Heart left ventricle (tissue), 16 donors: ENCODE results near the gene PIAS2. TPM values are rescaled to one million over a fixed set of nuclear protein-coding genes. Genes with fewer than 3 reads are reported as not detected.

Experiments
- ATAC-seq, 4 donors: fragments of 200-7000 bp; cut with Tn5 transposase; one replicate each; pipeline ENCODE4 v1.9.1; 2020 to 2022; ENCODE audit warnings: moderate library complexity in 4 of 4, mild to moderate bottlenecking in 3 of 4, moderate number of reproducible peaks in 1 of 4
- DNase-seq, 5 donors: peaks; one replicate each; pipeline ENCODE4 v3.0.0-alpha.2; 2020
- H3K27ac ChIP-seq, 12 donors: fragments of 200-600 bp; sonication (generic) in 4 of 12; one replicate each; pipeline versions ENCODE4 v1.5.0 to v1.8.0; 2016 to 2022; ENCODE audit warnings: mild to moderate bottlenecking in 2 of 12
- H3K27me3 ChIP-seq, 9 donors: fragments of 200-600 bp; sonication (generic) in 2 of 9; one replicate each; pipeline versions ENCODE4 v1.5.1 to v1.8.0; 2016 to 2022; ENCODE audit warnings: mild to moderate bottlenecking in 3 of 9
- H3K36me3 ChIP-seq, 9 donors: fragments of 200-600 bp; sonication (generic) in 2 of 9; one replicate each; pipeline versions ENCODE4 v1.5.0 to v1.8.0; 2018 to 2022; ENCODE audit warnings: mild to moderate bottlenecking in 2 of 9
- H3K4me1 ChIP-seq, 12 donors: fragments of 200-600 bp; sonication (generic) in 4 of 12; one replicate each; pipeline versions ENCODE4 v1.5.0 to v1.8.0; 2016 to 2022; ENCODE audit warnings: mild to moderate bottlenecking in 3 of 12
- H3K4me3 ChIP-seq, 12 donors: fragments of 200-600 bp; sonication (generic) in 4 of 12; one replicate each; pipeline versions ENCODE4 v1.5.0 to v1.8.0; 2017 to 2022; ENCODE audit warnings: mild to moderate bottlenecking in 9 of 12, moderate library complexity in 4 of 12
- H3K9me3 ChIP-seq, 12 donors: fragments of 200-600 bp; sonication (generic) in 4 of 12; one replicate each; pipeline versions ENCODE4 v1.5.0 to v1.8.0; 2016 to 2022; ENCODE audit warnings: mild to moderate bottlenecking in 1 of 12
- POLR2A ChIP-seq, 2 donors: fragments of 450-650 bp; IDR thresholded peaks; one replicate each; pipeline ENCODE4 v1.6.1; 2017; ENCODE audit warnings: antibody characterized with exemption in 2 of 2, mild to moderate bottlenecking in 2 of 2, moderate library complexity in 2 of 2
- WGBS, 4 donors: extraction: QIAGEN DNeasy Blood & Tissue Kit in 2 of 4; methylation state at CpG; one replicate each; pipeline versions ENCODE4 v1.1.5 to v1.1.7; 2013 to 2018; 5-methylcytosine and 5-hydroxymethylcytosine counted together
- intact Hi-C, 10 donors: fragments of 100-400 bp; cut with DNase I; formaldehyde crosslinking; loops; one replicate each; pipeline versions ENCODE4 v1.11.1 to v1.14.2; 2022
- polyA plus RNA-seq, 2 donors: library from polyadenylated mRNA; stranded (reverse); fragments of 200-250 nt; gene quantifications; one replicate each; pipeline ENCODE4 v1.2.3, GENCODE V29; 2013
- total RNA-seq, 9 donors: library from RNA; depleted of rRNA in 2 of 9; stranded (reverse); fragments of >200 nt in 2 of 9; fragmentation: NEBNext Ultra II Directional in 3 of 9; extraction: Animal tissue kit (Norgen Biotek cat#: 25700) in 3 of 9; gene quantifications; one replicate each; pipeline versions ENCODE4 v1.1.0 to v1.2.4, GENCODE V29; 2016 to 2023
- donor health status: ischemic (EF 13 %, LVEDD 7.1; RV severe dilation, severe dysfunction).
- donor health status: healthy with polysubstance abuse.
- donor health status: DM: no; HTN: yes; CAD: no.
- donor health status: DM: no; HTN: no; CAD: no.
- donor health status: ischemic (EF 25% LVEDD 6.9; RV normal size, moderate dysfunction).
- donor health status: ischemic (EF 25% LVEDD 5.7; RV mildly dilated, moderate dysfunction).
- donor health status: healthy.
- donor health status: DM: yes; HTN: yes; CAD: no.
- donor health status: ischemic (EF 35%, LVEDD 5.7; RV mildly dilated, moderate dysfunction).
- donor health status: nonischemic (EF 11% LVEDD 7.7; RV severe dilation, severe dysfunction).
- donor health status: DM: yes; HTN: yes; CAD: no.
- donor health status: PGD.
- donor health status: ischemic (EF 29% LVEDD 5.4; RV normal size, mild dysfunction).
- donor health status: nonischemic (EF 23%, LVEDD 6.1; RV moderate dilation, normal function).

PIAS2 gene
- total and polyA plus RNA-seq, 11 donors: 5.4 to 40.7 (median 30.9) TPM

DNA sequence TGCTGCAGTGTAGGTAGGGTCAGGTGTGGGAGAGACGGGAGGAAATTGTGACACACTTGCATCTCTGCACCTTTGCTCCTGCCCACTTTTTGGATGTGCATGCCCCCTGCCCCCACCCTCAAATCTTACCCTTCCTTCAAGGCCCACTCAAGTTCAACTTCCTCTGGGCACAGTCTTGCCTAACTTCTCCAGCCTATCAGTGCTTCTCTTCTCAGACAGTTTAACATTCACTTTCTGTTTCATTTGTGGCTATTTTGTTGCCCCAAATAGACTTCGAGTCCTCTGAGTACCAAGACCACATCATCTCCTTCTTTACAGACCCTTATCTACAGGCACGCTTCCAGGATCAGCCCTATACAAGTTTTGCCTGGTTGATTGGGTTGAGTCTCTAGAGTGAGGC lies 163.1 kb downstream of the PIAS2 start:
- ATAC-seq: no peak
- intact Hi-C loops: loop anchor here in 1 of 10 donors (10.0 kb wide), 1 partner anchor 59 kb away; no protein-coding TSS in a partner anchor
- Histone ChIP-seq H3K9me3 (no peaks in the 10 kb centered on the region), H3K27ac (peak overlapping the region in 3 of 12 donors; percentile 43 to 89 (median 43)), H3K36me3 (no peaks in the 10 kb centered on the region), H3K4me3 (no peak overlapping the region), H3K27me3 (peaks cover 0 to 34% (median 17%) of the 10 kb centered on the region in 9 donors), H3K4me1 (peaks cover 0 to 34% (median 10%) of the 10 kb centered on the region in 12 donors)
- no peak for TF ChIP-seq POLR2A (IDR thresholded peaks at IDR 0.05)
- no peak for DNase-seq
- WGBS, 4 donors: 58 to 69% (median 67%) methylated on average over 3 of the region's 3 CpGs

Other genes starting within 250 kb of the PIAS2 start
- gene ST8SIA5, start 160.5 kb downstream of the PIAS2 start, total RNA-seq: 10 to 100 TPM in 4 of 9 donors, 1 to 10 TPM in 5; 5.1 to 24.4 (median 8.8) TPM
- gene ST8SIA5, start 160.5 kb downstream of the PIAS2 start, polyA plus RNA-seq: 1 to 10 TPM; 3.8 to 4.3 TPM
- 1 to 10 TPM in 8 of 9 donors, under 1 TPM in 1; 0.94 to 5.5 (median 2.0) TPM for gene KATNAL2, start 95 bp upstream of the PIAS2 start, total RNA-seq
- gene KATNAL2, start 95 bp upstream of the PIAS2 start, polyA plus RNA-seq: 1 to 10 TPM in 1 of 2 donors, under 1 TPM in 1; 0.91 to 3.1 TPM
- gene ELOA2, start 118.1 kb upstream of the PIAS2 start, total RNA-seq: not detected
- gene ELOA2, start 118.1 kb upstream of the PIAS2 start, polyA plus RNA-seq: not detected
- 10 to 100 TPM; 16.8 to 50.8 (median 40.6) TPM for gene HDHD2, start 233.0 kb upstream of the PIAS2 start, total RNA-seq
- 10 to 100 TPM; 15.8 to 28.7 TPM for gene HDHD2, start 233.0 kb upstream of the PIAS2 start, polyA plus RNA-seq